K562 treated with DMSO at 1 percent for 24 hours (cell line): ENCODE results near the gene SEMG1. TPM values are rescaled to one million over a fixed set of nuclear protein-coding genes. Genes with fewer than 3 reads are reported as not detected.

ENCODE experiments used
- total RNA-seq: library from RNA; unstranded; fragments of 300-600 nt; gene quantifications from 2 replicates; pipeline ENCODE4 v1.2.3, GENCODE V29; 2022; ENCODE audit warnings: low read depth; ENCODE audit not compliant: insufficient read depth

Gene SEMG1, protein sequence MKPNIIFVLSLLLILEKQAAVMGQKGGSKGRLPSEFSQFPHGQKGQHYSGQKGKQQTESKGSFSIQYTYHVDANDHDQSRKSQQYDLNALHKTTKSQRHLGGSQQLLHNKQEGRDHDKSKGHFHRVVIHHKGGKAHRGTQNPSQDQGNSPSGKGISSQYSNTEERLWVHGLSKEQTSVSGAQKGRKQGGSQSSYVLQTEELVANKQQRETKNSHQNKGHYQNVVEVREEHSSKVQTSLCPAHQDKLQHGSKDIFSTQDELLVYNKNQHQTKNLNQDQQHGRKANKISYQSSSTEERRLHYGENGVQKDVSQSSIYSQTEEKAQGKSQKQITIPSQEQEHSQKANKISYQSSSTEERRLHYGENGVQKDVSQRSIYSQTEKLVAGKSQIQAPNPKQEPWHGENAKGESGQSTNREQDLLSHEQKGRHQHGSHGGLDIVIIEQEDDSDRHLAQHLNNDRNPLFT
- total RNA-seq: not detected in 2 replicates

DNA sequence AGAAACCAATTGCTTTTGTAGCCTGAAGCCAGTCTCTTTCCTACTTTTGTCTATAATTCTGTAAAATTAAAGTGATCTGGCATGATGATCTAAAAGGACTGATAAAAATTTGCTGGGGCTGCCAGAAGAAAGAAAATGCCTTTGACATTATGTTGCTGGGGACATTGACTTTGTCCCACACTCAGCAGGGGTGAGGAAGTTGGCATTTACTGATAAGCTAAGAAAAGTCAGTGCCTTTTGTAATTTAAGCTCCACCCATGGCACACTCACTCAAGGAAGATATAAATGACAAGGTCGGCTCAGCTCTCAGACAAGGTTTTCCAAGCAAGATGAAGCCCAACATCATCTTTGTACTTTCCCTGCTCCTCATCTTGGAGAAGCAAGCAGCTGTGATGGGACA, at the start of gene SEMG1:
TSS of gene SEMG1 (plus strand) at position 309 of the 400 bp plus-strand sequence. CDS start at position 330, 21 bp downstream.

DNA sequence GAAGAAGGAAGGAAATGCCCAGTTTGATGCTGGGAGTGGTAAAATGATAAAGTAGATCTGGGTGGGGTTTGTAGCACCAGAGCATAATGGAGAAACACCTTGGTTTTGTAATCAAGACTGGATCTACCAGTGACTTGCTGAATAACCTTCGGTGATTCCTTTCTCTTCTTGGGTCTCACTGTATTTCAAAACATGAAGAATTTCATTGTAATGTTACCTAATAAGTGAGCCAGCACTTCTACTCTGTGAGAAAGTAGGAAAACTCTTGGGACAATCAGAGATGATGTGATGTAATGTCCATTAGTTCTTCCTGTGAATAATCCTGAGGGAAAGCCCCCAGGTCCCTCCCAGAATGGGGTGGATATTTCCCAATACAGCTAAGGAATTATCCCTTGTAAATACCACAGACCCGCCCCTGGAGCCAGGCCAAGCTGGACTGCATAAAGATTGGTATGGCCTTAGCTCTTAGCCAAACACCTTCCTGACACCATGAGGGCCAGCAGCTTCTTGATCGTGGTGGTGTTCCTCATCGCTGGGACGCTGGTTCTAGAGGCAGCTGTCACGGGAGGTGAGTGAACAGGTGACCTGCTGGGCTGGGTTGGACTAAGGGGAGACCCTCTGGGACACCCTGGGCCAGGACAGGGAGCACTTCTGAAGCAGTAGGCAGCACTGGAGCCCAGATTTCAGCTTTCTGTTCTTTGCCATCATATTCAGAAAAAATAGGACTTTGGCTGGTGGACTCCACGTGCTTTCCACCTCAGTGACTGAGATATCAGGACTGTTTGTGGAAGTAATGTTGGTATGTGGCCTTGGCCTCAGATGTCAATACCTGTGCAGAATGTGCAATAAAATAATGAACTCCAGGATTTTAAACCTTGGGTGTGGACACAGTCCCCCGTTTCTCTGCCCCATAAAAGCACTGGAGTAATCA, 32.1 kb upstream of the SEMG1 start, which contains the start of gene PI3:
TSS of gene PI3 (plus strand) at position 469 of the 931 bp plus-strand sequence. CDS start at position 490, 21 bp downstream.

DNA sequence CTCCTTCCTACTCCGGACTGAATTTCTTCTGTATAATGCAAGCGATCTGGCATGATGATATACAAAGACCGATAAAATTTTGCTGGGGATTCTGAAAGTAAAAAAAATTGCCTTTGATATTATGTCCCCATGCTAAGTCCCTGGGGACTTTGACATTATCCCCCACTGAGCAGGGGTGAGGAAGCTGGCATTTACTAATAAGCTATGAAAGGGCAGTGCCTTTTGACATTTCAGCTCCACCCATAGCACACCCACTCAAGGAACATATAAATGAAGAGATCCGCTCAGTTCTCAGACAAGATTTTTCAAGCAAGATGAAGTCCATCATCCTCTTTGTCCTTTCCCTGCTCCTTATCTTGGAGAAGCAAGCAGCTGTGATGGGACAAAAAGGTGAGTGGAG, 14.2 kb downstream of the SEMG1 start, which contains the start of gene SEMG2:
TSS of gene SEMG2 (plus strand) at position 298 of the 400 bp plus-strand sequence. CDS start at position 315, 17 bp downstream.

DNA sequence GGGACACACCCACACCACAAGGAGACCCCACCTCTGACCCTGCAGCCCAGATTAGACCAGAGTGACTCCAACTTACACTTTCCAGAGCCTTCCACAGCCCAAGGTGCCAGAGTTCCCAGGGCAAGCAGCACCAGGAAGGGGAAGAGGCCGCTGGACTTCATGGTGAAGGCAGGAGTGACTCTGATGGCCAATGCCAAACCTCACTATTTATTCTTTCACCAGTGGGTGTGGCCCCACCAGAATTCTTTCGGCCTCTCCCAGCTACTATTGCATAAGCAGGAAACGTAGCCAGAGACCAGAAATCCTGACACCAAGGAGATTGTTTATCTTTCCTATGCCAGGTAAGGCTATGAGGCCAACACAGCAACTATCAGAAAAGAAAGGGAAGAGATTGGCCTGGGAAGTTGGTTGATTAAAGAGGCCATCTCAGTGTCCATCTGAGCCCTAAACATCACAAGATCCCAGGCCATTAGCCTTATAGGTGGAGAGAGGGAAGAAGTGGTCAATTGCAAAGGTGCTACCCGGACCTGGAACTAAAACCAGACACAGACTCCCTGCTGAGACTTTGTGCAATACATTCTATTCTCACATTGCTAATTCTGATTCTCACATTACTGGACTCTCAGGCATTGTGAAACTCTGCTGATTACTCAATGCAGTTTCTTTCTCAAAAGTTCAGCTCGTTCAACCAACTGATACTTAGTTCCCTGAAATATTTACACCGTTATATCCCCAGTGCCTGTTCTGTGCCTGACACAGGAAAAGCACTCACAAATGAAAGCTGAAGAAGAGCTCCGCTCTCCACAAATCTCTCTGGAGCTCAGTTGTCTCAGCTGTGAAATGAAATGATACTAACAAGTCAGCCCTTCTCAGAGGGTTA, 47.8 kb downstream of the SEMG1 start, which contains the start of gene SLPI:
TSS of gene SLPI (minus strand) at position 182 of the 880 bp plus-strand sequence. CDS start at position 161, 21 bp downstream.

Other genes starting within 250 kb of the SEMG1 start
- gene TOMM34, start 246.6 kb upstream of the SEMG1 start, total RNA-seq: 49.1 and 51.5 TPM in 2 replicates
- gene STK4, start 240.5 kb upstream of the SEMG1 start, total RNA-seq: 15.9 and 17.5 TPM in 2 replicates
- gene KCNS1, start 105.9 kb upstream of the SEMG1 start, total RNA-seq: not detected in 2 replicates
- gene WFDC5, start 91.9 kb upstream of the SEMG1 start, total RNA-seq: not detected in 2 replicates
- not detected in 2 replicates for gene WFDC12, start 82.6 kb upstream of the SEMG1 start, total RNA-seq
- not detected in 2 replicates for gene PI3, start 32.1 kb upstream of the SEMG1 start, total RNA-seq
- gene SEMG2, start 14.3 kb downstream of the SEMG1 start, total RNA-seq: not detected in 2 replicates
- gene SLPI, start 47.5 kb downstream of the SEMG1 start, total RNA-seq: not detected in 2 replicates
- gene RBPJL, start 99.8 kb downstream of the SEMG1 start, total RNA-seq: not detected in 2 replicates
- 0.22 TPM in 1 of 2 replicates, not detected in the other for gene MATN4, start 101.3 kb downstream of the SEMG1 start, total RNA-seq
- gene SDC4, start 141.4 kb downstream of the SEMG1 start, total RNA-seq: 11.9 and 12.1 TPM in 2 replicates
- gene SYS1, start 156.1 kb downstream of the SEMG1 start, total RNA-seq: 25.8 and 30.4 TPM in 2 replicates
- gene TP53TG5, start 171.3 kb downstream of the SEMG1 start, total RNA-seq: 0.41 TPM in 1 of 2 replicates, not detected in the other
- 40.5 and 44.7 TPM in 2 replicates for gene DBNDD2, start 201.3 kb downstream of the SEMG1 start, total RNA-seq
- 109 and 122 TPM in 2 replicates for gene PIGT, start 209.1 kb downstream of the SEMG1 start, total RNA-seq